ENCODE results near the gene NDUFS3. TPM values are rescaled to one million over a fixed set of nuclear protein-coding genes. Genes with fewer than 3 reads are reported as not detected.

The NDUFS3 gene
- total and polyA plus RNA-seq, 7 donors = 74.4 to 323 (median 106) TPM

DNA sequence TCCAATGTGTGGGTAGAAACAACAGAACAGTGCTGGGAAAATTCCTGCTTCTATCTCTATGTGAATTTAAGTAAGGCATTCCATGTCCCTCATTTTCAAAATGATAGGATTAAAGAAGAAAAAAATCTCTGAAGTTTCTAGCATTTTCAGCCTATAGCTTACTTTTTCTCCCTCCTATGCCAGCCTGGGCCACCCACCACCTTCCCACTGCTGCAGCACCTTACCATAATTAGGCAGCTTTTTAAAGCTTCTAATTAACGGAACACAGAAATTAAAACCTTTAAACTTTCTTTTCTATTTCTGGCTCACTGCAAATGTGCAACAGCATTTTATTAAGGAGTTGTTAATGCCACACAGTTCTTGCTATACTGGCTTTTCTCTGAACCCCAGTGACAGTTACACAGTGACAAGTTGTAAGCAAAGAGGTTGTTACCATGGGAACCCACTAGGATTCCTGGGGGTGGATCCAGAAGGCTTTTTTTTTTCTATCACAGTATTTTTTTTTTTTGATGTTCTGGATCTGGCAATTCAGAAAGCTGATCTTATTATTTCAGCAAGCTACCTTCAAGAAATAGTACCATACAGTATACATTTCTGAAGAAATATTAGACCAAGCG lies 46.2 kb upstream of the NDUFS3 start:
- Histone ChIP-seq H3K27ac (peak overlapping the region; percentile 53 to 75 (median 66)), H3K4me3 (no peak overlapping the region), H3K4me1 (peaks cover 0 to 77% (median 65%) of the 10 kb centered on the region in 4 donors), H3K9me3 (no peaks in the 10 kb centered on the region), H3K36me3 (no peaks in the 10 kb centered on the region), H3K27me3 (no peaks in the 10 kb centered on the region)
- intact Hi-C loops (cut with DNase I) = no loop called here
- TF ChIP-seq, protein P1, sequence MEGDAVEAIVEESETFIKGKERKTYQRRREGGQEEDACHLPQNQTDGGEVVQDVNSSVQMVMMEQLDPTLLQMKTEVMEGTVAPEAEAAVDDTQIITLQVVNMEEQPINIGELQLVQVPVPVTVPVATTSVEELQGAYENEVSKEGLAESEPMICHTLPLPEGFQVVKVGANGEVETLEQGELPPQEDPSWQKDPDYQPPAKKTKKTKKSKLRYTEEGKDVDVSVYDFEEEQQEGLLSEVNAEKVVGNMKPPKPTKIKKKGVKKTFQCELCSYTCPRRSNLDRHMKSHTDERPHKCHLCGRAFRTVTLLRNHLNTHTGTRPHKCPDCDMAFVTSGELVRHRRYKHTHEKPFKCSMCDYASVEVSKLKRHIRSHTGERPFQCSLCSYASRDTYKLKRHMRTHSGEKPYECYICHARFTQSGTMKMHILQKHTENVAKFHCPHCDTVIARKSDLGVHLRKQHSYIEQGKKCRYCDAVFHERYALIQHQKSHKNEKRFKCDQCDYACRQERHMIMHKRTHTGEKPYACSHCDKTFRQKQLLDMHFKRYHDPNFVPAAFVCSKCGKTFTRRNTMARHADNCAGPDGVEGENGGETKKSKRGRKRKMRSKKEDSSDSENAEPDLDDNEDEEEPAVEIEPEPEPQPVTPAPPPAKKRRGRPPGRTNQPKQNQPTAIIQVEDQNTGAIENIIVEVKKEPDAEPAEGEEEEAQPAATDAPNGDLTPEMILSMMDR (IDR thresholded peaks at IDR 0.05) = no peak
- TF ChIP-seq EP300 (IDR thresholded peaks at IDR 0.05) (peak in 2 of 4 donors; percentile 37 to 68), POLR2AphosphoS5 (IDR thresholded peaks at IDR 0.05) (peak; percentile 34 to 81 (median 75)), POLR2A (IDR thresholded peaks at IDR 0.05) (no peak)
- WGBS, 2 donors = 92 to 95% methylated on average over 2 of the region's 2 CpGs
- DNase-seq = no peak

DNA sequence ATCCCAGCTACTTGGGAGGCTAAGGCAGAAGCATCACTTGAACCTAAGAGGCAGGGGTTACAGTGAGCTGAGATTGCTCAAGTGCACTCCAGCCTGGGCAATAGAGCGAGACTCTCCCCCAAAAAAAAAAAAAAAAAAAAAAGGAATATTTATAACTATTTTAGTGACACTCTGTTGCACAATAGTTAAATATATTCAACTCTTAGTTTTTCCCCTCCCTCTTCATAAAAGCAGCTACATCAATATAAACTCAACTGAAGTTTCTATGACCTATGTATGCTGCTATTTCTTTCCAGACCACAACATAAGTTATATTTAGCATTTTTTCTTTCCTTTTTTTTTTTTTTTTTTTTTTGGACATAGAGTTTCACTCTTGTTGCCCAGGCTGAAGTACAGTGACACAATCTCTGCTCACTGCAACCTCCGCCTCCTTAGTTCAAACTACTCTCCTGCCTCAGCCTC lies 45.2 kb upstream of the NDUFS3 start:
- Histone ChIP-seq H3K27me3 (no peaks in the 10 kb centered on the region), H3K9me3 (no peaks in the 10 kb centered on the region), H3K36me3 (no peaks in the 10 kb centered on the region), H3K4me1 (peaks cover 0 to 86% (median 74%) of the 10 kb centered on the region in 4 donors), H3K4me3 (no peak overlapping the region), H3K27ac (peak overlapping the region; percentile 53 to 75 (median 66))
- intact Hi-C loops (cut with DNase I) = no loop called here
- TF ChIP-seq, protein P1 (IDR thresholded peaks at IDR 0.05) = no peak
- no peak for TF ChIP-seq POLR2A (IDR thresholded peaks at IDR 0.05)
- no peak for TF ChIP-seq POLR2AphosphoS5 (IDR thresholded peaks at IDR 0.05)
- no peak for TF ChIP-seq EP300 (IDR thresholded peaks at IDR 0.05)
- 88 to 98% methylated on average over 2 of the region's 2 CpGs for WGBS, 2 donors
- no peak for DNase-seq

DNA sequence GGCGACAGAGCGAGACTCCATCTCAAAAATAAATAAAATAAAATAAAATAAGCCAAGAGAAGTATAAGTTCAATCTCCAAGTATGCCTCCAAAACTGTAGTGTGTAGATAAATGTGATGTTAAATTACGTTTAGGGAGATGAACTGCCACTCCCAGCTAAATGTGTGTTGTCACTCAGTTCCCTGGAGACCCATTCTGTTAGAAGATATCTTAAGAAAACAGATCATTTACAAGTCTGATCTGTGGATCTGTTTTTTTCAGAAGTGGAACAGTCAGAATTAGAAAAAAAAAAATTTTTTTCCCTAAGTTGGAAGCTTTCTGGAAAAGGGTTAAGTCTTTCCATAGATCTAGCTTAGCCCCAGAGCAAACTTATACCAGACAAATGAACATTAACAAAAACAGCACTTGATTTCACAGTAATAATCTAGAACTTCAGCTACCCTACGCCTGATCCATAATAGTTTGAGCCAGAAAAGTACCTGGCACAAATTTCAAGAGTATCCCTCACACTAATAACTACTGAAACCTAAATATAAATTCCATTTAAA lies 44.1 kb upstream of the NDUFS3 start:
- no peak for DNase-seq
- Histone ChIP-seq H3K4me1 (peaks cover 0 to 96% (median 82%) of the 10 kb centered on the region in 4 donors), H3K4me3 (no peak overlapping the region), H3K27ac (peak overlapping the region in 1 of 4 donors; percentile 75), H3K36me3 (no peaks in the 10 kb centered on the region), H3K9me3 (no peaks in the 10 kb centered on the region), H3K27me3 (no peaks in the 10 kb centered on the region)
- TF ChIP-seq POLR2A (IDR thresholded peaks at IDR 0.05) (no peak), POLR2AphosphoS5 (IDR thresholded peaks at IDR 0.05) (no peak), EP300 (IDR thresholded peaks at IDR 0.05) (no peak)
- TF ChIP-seq, protein P1 (IDR thresholded peaks at IDR 0.05) = no peak
- 81 to 85% methylated on average over 4 of the region's 4 CpGs for WGBS, 2 donors
- intact Hi-C loops (cut with DNase I) = no loop called here

DNA sequence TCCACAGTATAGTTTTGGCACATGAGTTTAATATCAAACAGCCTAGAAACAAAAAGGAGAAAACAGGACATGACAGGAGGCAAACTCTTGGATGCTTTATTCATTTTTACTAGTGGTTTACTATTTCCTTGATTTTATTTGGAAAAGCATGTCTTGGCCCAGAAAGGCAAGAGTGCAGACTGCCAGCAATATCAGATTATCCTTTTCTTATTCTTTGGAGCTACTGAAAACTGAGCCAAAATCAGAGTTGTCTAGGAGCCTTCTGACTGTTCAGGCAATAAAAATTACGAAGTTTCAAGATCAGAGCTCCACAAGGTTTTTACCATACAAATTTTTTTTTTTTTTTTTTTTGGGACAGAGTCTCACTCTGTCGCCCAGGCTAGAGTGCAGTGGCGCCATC lies 42.0 kb upstream of the NDUFS3 start:
- H3K36me3 ChIP-seq = no peaks in the 10 kb centered on the region
- H3K4me3 ChIP-seq = no peak overlapping the region
- peaks cover 0 to 95% (median 89%) of the 10 kb centered on the region in 4 donors for H3K4me1 ChIP-seq
- TF ChIP-seq POLR2AphosphoS5 (IDR thresholded peaks at IDR 0.05) (no peak), EP300 (IDR thresholded peaks at IDR 0.05) (no peak), POLR2A (IDR thresholded peaks at IDR 0.05) (no peak)
- TF ChIP-seq, protein P1 (IDR thresholded peaks at IDR 0.05) = no peak
- WGBS, 2 donors = 81 to 84% methylated on average over 3 of the region's 3 CpGs
- no peaks in the 10 kb centered on the region for H3K27me3 ChIP-seq
- peak overlapping the region in 2 of 4 donors; percentile 2 to 26 for H3K27ac ChIP-seq
- intact Hi-C loops (cut with DNase I) = no loop called here
- no peaks in the 10 kb centered on the region for H3K9me3 ChIP-seq
- DNase-seq = no peak
